ENCODE measurements around the gene MAGI2. TPM values are rescaled to one million over a fixed set of nuclear protein-coding genes. Genes with fewer than 3 reads are reported as not detected.

MAGI2 gene
- total RNA-seq, 1 donor from 2014 or later = 0.38 TPM

DNA sequence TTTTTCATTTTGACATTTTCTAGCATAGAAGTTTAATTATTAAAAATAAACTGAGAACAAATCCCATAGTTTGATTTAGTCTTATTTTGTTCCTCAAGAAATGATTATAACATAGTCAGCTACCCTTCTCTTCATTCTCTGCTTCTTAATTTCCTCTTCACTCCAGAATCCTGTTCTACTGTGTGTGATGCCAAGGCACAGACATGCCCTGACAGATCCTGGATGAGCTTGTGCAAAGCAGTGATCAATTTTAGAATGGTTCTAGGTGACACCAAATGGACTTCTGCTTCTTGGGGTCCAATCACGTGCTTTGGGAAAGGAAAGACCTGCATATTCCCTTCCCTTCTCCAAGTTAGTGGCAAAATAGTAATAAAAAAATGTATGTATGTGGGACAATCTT, 665.6 kb downstream of the MAGI2 start:
- Mint-ChIP-seq H3K27me3 (no peaks in the 10 kb centered on the region), H3K4me3 (no peak overlapping the region), H3K36me3 (ENCODE audit: low read depth) (no peaks in the 10 kb centered on the region), H3K27ac (no peak overlapping the region), H3K4me1 (no peaks in the 10 kb centered on the region), H3K9me3 (no peaks in the 10 kb centered on the region)
- ChIA-PET CTCF (no interaction called here), POLR2A (no interaction called here)
- intact Hi-C loops (cut with micrococcal nuclease) = no loop called here
- DNase-seq = no peak
- TF ChIP-seq, protein P1, sequence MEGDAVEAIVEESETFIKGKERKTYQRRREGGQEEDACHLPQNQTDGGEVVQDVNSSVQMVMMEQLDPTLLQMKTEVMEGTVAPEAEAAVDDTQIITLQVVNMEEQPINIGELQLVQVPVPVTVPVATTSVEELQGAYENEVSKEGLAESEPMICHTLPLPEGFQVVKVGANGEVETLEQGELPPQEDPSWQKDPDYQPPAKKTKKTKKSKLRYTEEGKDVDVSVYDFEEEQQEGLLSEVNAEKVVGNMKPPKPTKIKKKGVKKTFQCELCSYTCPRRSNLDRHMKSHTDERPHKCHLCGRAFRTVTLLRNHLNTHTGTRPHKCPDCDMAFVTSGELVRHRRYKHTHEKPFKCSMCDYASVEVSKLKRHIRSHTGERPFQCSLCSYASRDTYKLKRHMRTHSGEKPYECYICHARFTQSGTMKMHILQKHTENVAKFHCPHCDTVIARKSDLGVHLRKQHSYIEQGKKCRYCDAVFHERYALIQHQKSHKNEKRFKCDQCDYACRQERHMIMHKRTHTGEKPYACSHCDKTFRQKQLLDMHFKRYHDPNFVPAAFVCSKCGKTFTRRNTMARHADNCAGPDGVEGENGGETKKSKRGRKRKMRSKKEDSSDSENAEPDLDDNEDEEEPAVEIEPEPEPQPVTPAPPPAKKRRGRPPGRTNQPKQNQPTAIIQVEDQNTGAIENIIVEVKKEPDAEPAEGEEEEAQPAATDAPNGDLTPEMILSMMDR (IDR thresholded peaks at IDR 0.05) = no peak
- ATAC-seq (ENCODE audit: low read depth) = no peak

DNA sequence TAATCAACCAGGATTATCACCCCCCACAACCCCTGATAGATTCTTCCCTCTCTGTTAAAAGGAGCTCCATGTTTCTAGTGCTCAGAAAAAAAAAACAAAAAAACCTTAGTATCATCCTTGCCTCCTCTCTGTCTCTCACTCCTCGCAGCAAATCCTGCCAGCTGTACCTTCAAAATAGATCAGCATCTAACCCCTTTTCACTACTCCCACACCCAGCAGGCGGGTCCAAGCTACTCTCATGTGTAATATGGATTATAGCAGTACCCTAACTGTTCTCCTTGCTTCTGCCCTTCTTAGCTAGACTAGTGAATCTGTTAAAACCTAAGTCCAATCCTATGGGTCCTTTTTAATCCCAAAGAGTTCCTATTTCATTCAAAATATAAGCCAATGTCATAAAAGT, 667.4 kb downstream of the MAGI2 start:
- Mint-ChIP-seq H3K9me3 (no peaks in the 10 kb centered on the region), H3K36me3 (ENCODE audit: low read depth) (no peaks in the 10 kb centered on the region), H3K4me1 (no peaks in the 10 kb centered on the region), H3K27ac (no peak overlapping the region), H3K4me3 (no peak overlapping the region), H3K27me3 (no peaks in the 10 kb centered on the region)
- ChIA-PET CTCF (no interaction called here), POLR2A (no interaction called here)
- DNase-seq (no peak), ATAC-seq (ENCODE audit: low read depth) (no peak)
- TF ChIP-seq, protein P1 (IDR thresholded peaks at IDR 0.05) = no peak
- intact Hi-C loops (cut with micrococcal nuclease) = no loop called here

DNA sequence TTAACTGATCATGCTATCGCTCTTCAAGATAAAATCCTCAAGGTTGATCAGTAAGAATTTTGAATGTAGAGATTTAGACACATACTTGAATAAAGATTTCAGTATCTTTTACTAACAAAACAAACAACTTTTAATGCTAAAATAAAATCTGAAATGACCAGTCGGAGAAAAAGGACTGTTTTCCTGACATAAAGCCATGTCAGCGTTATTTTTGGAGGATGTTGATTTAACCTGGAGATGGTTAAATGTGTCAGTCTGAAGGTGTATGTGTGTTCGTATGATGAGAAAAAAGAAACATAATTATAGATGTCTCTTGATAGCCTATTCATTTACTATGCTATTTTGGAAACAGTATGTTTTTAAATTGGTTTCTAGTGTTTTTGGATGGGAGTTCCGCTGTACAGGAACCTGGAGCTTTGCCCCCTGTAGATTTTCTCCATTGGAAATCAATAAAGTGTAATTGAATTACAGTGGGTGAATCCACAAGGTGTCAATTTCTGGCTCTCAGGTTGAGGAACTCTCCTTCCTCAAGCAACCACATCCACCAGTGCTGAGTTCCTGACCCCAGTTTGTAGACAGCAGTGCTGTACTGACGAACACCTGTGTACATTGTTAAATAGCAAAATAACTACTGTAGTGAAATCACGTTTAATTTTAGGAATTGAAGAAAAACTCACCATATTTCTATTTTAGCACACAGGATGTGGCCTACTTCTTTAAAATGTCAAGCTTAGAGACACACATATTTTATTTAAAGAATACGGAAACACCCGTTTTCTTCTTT, 670.1 kb downstream of the MAGI2 start:
- H3K27ac Mint-ChIP-seq = no peak overlapping the region
- TF ChIP-seq, protein P1 (IDR thresholded peaks at IDR 0.05) = no peak
- H3K9me3 Mint-ChIP-seq = no peaks in the 10 kb centered on the region
- H3K27me3 Mint-ChIP-seq = no peaks in the 10 kb centered on the region
- intact Hi-C loops (cut with micrococcal nuclease) = no loop called here
- ChIA-PET CTCF (no interaction called here), POLR2A (no interaction called here)
- no peaks in the 10 kb centered on the region for H3K4me1 Mint-ChIP-seq
- ATAC-seq (ENCODE audit: low read depth) (no peak), DNase-seq (no peak)
- no peaks in the 10 kb centered on the region for H3K36me3 Mint-ChIP-seq (ENCODE audit: low read depth)
- H3K4me3 Mint-ChIP-seq = no peak overlapping the region

DNA sequence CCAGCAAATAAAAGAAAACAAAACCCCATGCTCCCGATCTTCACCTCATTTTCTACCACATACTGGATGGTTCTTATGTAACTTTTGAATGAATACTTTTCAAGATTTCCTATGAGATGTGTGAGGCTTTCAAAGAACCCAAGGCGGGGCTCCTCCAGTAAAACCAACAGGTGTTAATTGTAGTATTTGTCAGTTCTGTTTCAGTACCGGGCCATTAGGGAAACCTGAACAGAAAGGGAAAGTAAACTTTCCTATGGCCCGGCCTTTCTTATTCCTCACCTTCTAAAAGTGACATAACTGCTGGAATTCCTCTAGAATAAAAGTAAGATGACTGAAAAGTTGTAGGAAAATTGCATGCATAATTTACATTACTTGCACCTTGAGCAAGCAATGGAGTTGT, 672.9 kb downstream of the MAGI2 start:
- no peaks in the 10 kb centered on the region for H3K27me3 Mint-ChIP-seq
- intact Hi-C loops (cut with micrococcal nuclease) = no loop called here
- ChIA-PET POLR2A (no interaction called here), CTCF (no interaction called here)
- no peaks in the 10 kb centered on the region for H3K4me1 Mint-ChIP-seq
- H3K27ac Mint-ChIP-seq = no peak overlapping the region
- no peaks in the 10 kb centered on the region for H3K36me3 Mint-ChIP-seq (ENCODE audit: low read depth)
- ATAC-seq (ENCODE audit: low read depth) = no peak
- DNase-seq = no peak
- no peak overlapping the region for H3K4me3 Mint-ChIP-seq
- TF ChIP-seq, protein P1 (IDR thresholded peaks at IDR 0.05) = no peak
- no peaks in the 10 kb centered on the region for H3K9me3 Mint-ChIP-seq

DNA sequence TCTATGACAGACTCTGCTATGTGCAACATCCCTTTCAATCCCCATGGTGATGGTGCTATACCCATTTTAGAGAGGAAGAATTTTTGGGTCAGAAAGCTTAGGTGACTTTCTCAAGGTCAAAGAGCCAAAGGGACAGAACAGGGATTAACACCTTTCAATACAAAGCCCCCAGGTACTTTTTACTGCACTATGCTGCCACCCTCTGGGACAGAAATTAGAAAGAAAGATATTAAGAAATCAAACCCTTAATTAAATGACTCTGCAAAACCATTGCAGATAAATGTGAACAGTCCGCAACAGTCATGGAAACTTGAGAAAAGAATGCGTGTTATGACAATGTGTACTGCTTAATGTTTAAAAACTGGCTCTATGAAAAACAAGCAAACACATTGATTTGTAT, 673.7 kb downstream of the MAGI2 start:
- TF ChIP-seq, protein P1 (IDR thresholded peaks at IDR 0.05) = no peak
- Mint-ChIP-seq H3K27ac (no peak overlapping the region), H3K4me3 (no peak overlapping the region), H3K4me1 (no peaks in the 10 kb centered on the region), H3K36me3 (ENCODE audit: low read depth) (no peaks in the 10 kb centered on the region), H3K9me3 (no peaks in the 10 kb centered on the region), H3K27me3 (no peaks in the 10 kb centered on the region)
- DNase-seq = no peak
- ATAC-seq (ENCODE audit: low read depth) = no peak
- POLR2A ChIA-PET = no interaction called here
- CTCF ChIA-PET = no interaction called here
- intact Hi-C loops (cut with micrococcal nuclease) = no loop called here

All from activated B cell treated with CpG ODN at 0.5 μM for 24 hours (primary cell).